NCI-H146 (cell line): ENCODE results near the gene UBE3D.
"Not testable (repeated sequence)": the region's sequence is repeated elsewhere in the genome, so short reads cannot be mapped to it uniquely, and the experiment has no call there.

Experiments used
- DNase-seq: peaks from one replicate; lab custom pipeline; 2025; lab: John Stamatoyannopoulos, UW

UBE3D gene

GRCh38 chr6:82870582-82871172, 195.0 kb downstream of the UBE3D start:
- DNase-seq: no peak

- DNase-seq: no peak
Measured at GRCh38 chr6:82869493-82869892, 196.1 kb downstream of the UBE3D start.

- DNase-seq: no peak
Measured at GRCh38 chr6:82867946-82868345, 197.7 kb downstream of the UBE3D start.

GRCh38 chr6:82866446-82866845, 199.2 kb downstream of the UBE3D start:
- no peak for DNase-seq

- no peak for DNase-seq
Measured at GRCh38 chr6:82865461-82865860, 200.2 kb downstream of the UBE3D start.

GRCh38 chr6:82863781-82864180, 201.9 kb downstream of the UBE3D start:
- no peak for DNase-seq

- DNase-seq: no peak
Measured at GRCh38 chr6:82862543-82862942, 203.1 kb downstream of the UBE3D start.

- no peak for DNase-seq
Measured at GRCh38 chr6:82861121-82861520, 204.5 kb downstream of the UBE3D start.

- not testable (repeated sequence) for DNase-seq
Measured at GRCh38 chr6:82856077-82856476, 209.6 kb downstream of the UBE3D start.

- not testable (repeated sequence) for DNase-seq
Measured at GRCh38 chr6:82852904-82853303, 212.7 kb downstream of the UBE3D start.

GRCh38 chr6:82843291-82843885, 222.3 kb downstream of the UBE3D start:
- no peak for DNase-seq

- no peak for DNase-seq
Measured at GRCh38 chr6:82842721-82843120, 222.9 kb downstream of the UBE3D start.
